Loucy (cell line): ENCODE data around the gene ITIH1.
A peak's percentile ranks its signal among the peaks of the same experiment; 100 is the strongest.

Experiments
- H2AFZ ChIP-seq: fragments of 200-600 bp; sonication (generic); 2 replicates; pipeline ENCODE4 v1.6.0; 2016; ENCODE audit warnings: antibody characterized with exemption, mild to moderate bottlenecking, low read length, moderate library complexity
- H3F3A ChIP-seq: fragments of 200-600 bp; 2 replicates; pipeline ENCODE4 v1.6.0; 2016; ENCODE audit warnings: antibody characterized with exemption, low read depth, mild to moderate bottlenecking
- H3K27me3 ChIP-seq: fragments of 200-600 bp; sonication (generic); 2 replicates; pipeline ENCODE4 v1.6.1; 2014; ENCODE audit warnings: low read length, mild to moderate bottlenecking; ENCODE audit not compliant: insufficient read depth, poor library complexity, severe bottlenecking
- H3K36me3 ChIP-seq: fragments of 200-600 bp; sonication (generic); 2 replicates; pipeline ENCODE4 v1.6.1; 2016; ENCODE audit warnings: low read length; ENCODE audit not compliant: insufficient read depth
- H3K4me1 ChIP-seq: fragments of 200-600 bp; sonication (generic); 2 replicates; pipeline ENCODE4 v1.5.1; 2014; ENCODE audit warnings: low read length, mild to moderate bottlenecking; ENCODE audit not compliant: insufficient read depth, poor library complexity, severe bottlenecking
- H3K4me2 ChIP-seq: fragments of 200-600 bp; sonication (generic); 2 replicates; pipeline ENCODE4 v1.6.0; 2014; ENCODE audit warnings: antibody characterized with exemption, low read length, low read depth, mild to moderate bottlenecking; ENCODE audit not compliant: poor library complexity, severe bottlenecking
- H3K4me3 ChIP-seq: fragments of 200-600 bp; sonication (generic); 2 replicates; pipeline ENCODE4 v1.5.1; 2014; ENCODE audit warnings: low read length, mild to moderate bottlenecking, mixed read lengths; ENCODE audit not compliant: poor library complexity, severe bottlenecking
- H3K79me2 ChIP-seq: fragments of 200-600 bp; sonication (generic); 2 replicates; pipeline ENCODE4 v1.6.1; 2014; ENCODE audit warnings: low read length; ENCODE audit not compliant: insufficient read depth
- H3K9ac ChIP-seq: fragments of 200-600 bp; sonication (generic); 2 replicates; pipeline ENCODE4 v1.6.0; 2014; ENCODE audit warnings: mild to moderate bottlenecking, low read depth, low read length, moderate library complexity; ENCODE audit not compliant: poor library complexity, severe bottlenecking
- H3K9me2 ChIP-seq: fragments of 200-600 bp; sonication (generic); replicated peaks from 2 replicates; pipeline ENCODE4 v1.6.1; 2016; ENCODE audit warnings: low read depth, low read length, mixed read lengths
- H3K9me3 ChIP-seq: fragments of 200-600 bp; sonication (generic); 2 replicates; pipeline ENCODE4 v1.6.1; 2014; ENCODE audit warnings: mild to moderate bottlenecking, antibody characterized with exemption, low read length, low read depth; ENCODE audit not compliant: insufficient read depth
- H4K20me1 ChIP-seq: fragments of 200-600 bp; sonication (generic); 2 replicates; pipeline ENCODE4 v1.6.0; 2014; ENCODE audit warnings: antibody characterized with exemption, low read length, mild to moderate bottlenecking; ENCODE audit not compliant: insufficient read depth, poor library complexity, severe bottlenecking
- EZH2phosphoT487 ChIP-seq: fragments of 200-600 bp; IDR thresholded peaks from 2 replicates; pipeline ENCODE4 v1.6.1; 2018; ENCODE audit warnings: antibody characterized with exemption, mild to moderate bottlenecking, moderate library complexity, borderline replicate concordance
- TF ChIP-seq, protein P1 (sequence below): fragments of 200-600 bp; sonication (generic); conservative IDR thresholded peaks from 2 replicates; pipeline ENCODE4 v1.5.1; 2014; ENCODE audit warnings: mild to moderate bottlenecking, antibody characterized with exemption, low read length

The ITIH1 gene

DNA sequence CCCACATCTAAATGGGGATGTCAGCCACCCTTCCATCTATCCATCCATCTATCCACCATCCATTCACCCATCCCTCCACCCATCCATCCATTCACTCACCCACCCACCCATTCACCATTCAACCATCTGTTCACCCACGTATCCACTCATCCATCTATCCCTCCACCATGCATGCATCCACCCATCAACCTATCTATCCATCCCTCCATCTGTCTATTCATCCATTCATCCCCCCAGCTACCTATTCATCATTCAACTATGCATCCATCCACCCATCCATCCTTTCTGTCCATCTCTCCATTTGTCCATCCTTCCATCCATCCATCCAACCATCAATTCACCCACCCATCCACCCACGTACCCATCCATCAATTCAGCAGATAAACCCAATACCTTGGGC is 31.8 kb downstream of the ITIH1 start:
- no peaks in the 10 kb centered on the region for H3K27me3 ChIP-seq
- H3K79me2 ChIP-seq = no peaks in the 10 kb centered on the region
- TF ChIP-seq, protein P1, sequence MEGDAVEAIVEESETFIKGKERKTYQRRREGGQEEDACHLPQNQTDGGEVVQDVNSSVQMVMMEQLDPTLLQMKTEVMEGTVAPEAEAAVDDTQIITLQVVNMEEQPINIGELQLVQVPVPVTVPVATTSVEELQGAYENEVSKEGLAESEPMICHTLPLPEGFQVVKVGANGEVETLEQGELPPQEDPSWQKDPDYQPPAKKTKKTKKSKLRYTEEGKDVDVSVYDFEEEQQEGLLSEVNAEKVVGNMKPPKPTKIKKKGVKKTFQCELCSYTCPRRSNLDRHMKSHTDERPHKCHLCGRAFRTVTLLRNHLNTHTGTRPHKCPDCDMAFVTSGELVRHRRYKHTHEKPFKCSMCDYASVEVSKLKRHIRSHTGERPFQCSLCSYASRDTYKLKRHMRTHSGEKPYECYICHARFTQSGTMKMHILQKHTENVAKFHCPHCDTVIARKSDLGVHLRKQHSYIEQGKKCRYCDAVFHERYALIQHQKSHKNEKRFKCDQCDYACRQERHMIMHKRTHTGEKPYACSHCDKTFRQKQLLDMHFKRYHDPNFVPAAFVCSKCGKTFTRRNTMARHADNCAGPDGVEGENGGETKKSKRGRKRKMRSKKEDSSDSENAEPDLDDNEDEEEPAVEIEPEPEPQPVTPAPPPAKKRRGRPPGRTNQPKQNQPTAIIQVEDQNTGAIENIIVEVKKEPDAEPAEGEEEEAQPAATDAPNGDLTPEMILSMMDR = no peak
- no peak for TF ChIP-seq EZH2phosphoT487
- H3K9ac ChIP-seq = peak overlapping the region; percentile 1
- H3K36me3 ChIP-seq = no peaks in the 10 kb centered on the region
- no peaks in the 10 kb centered on the region for H4K20me1 ChIP-seq
- no peak overlapping the region for H3K4me3 ChIP-seq
- no peaks in the 10 kb centered on the region for H3F3A ChIP-seq
- no peak overlapping the region for H2AFZ ChIP-seq
- no peaks in the 10 kb centered on the region for H3K9me2 ChIP-seq
- no peaks in the 10 kb centered on the region for H3K9me3 ChIP-seq
- peaks cover 14% of the 10 kb centered on the region for H3K4me1 ChIP-seq
- peak overlapping the region; percentile 8 for H3K4me2 ChIP-seq

DNA sequence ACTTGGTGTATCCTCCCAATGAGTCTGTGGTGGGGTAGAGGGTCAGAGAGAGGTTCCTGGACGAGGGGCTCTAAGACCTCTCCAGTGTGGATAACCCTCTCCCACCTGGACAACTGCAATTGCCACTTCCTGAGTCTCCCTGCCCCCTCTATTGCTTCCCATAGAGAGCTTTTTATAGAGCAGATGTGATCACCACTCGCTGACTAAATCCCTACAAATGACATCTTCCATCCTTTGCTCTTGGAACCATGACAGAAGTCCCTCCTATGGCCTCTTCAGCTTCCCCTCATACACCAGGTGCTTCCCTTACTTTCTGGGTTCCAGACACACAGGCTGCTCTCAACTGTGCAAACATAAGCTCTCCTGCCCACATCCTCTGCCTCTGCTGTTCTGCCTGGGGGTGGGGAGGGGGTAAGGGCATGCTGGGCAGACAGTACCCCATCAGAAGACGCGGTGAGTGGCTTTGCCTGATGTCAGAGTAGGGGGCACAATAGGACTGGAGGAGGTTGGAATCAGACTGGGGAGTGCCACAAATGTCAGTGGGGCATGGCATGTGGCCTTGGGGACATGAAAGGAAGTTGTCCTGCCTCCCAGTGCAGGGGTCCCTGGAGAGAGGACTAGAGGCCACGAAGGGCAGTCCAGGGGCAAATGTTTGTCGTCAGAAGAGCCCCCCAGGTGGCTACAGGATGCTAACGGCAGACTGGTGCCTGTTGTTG is 32.4 kb downstream of the ITIH1 start:
- H3K9me2 ChIP-seq = no peaks in the 10 kb centered on the region
- peak overlapping the region; percentile 8 for H3K4me2 ChIP-seq
- no peaks in the 10 kb centered on the region for H3F3A ChIP-seq
- no peaks in the 10 kb centered on the region for H3K27me3 ChIP-seq
- no peak overlapping the region for H2AFZ ChIP-seq
- no peak overlapping the region for H3K4me3 ChIP-seq
- no peaks in the 10 kb centered on the region for H3K79me2 ChIP-seq
- H3K36me3 ChIP-seq = no peaks in the 10 kb centered on the region
- H3K9ac ChIP-seq = peak overlapping the region; percentile 1
- TF ChIP-seq, protein P1 = no peak
- no peak for TF ChIP-seq EZH2phosphoT487
- no peaks in the 10 kb centered on the region for H3K9me3 ChIP-seq
- peaks cover 14% of the 10 kb centered on the region for H3K4me1 ChIP-seq
- H4K20me1 ChIP-seq = no peaks in the 10 kb centered on the region

DNA sequence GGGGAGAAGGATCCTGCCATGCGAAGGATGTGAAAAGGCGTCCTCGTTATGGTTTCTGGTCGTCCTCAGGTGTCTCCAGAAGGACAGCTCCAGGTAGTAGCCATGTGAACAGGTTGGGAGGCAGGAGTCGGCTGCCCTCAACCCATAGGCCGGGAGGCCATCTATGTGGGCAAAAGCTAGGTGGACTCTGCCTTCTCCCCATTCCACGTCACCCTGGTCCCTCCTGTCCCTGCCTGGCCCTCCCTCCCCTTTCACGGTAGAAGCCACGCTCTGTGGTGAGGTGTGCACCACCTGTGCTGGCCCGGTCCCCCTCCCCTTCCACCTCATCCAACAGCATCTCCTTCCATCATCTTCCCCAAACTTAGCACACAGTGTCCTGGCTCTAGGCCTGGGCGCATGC is 33.5 kb downstream of the ITIH1 start:
- Histone ChIP-seq H3K4me1 (peaks cover 14% of the 10 kb centered on the region), H3K79me2 (no peaks in the 10 kb centered on the region), H3F3A (no peaks in the 10 kb centered on the region), H2AFZ (no peak overlapping the region), H3K36me3 (no peaks in the 10 kb centered on the region), H3K9ac (no peak overlapping the region), H3K9me2 (no peaks in the 10 kb centered on the region), H3K27me3 (no peaks in the 10 kb centered on the region), H3K4me3 (no peak overlapping the region), H3K4me2 (no peak overlapping the region), H3K9me3 (no peaks in the 10 kb centered on the region), H4K20me1 (no peaks in the 10 kb centered on the region)
- no peak for TF ChIP-seq EZH2phosphoT487
- TF ChIP-seq, protein P1 = no peak
